AG08395 (cell line): Measurements from ENCODE around the gene PANX3.
"Not testable (repeated sequence)": the region's sequence is repeated elsewhere in the genome, so short reads cannot be mapped to it uniquely, and the experiment has no call there.

Experiments
- DNase-seq: peaks from one replicate; pipeline ENCODE4 v3.0.0; 2012; ENCODE audit warnings: mixed read lengths, low spot score

Gene PANX3, protein sequence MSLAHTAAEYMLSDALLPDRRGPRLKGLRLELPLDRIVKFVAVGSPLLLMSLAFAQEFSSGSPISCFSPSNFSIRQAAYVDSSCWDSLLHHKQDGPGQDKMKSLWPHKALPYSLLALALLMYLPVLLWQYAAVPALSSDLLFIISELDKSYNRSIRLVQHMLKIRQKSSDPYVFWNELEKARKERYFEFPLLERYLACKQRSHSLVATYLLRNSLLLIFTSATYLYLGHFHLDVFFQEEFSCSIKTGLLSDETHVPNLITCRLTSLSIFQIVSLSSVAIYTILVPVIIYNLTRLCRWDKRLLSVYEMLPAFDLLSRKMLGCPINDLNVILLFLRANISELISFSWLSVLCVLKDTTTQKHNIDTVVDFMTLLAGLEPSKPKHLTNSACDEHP

GRCh38 chr11:124611064-124611463 is at the start of gene PANX3:
Gene PANX3 (plus strand): TSS chr11:124611428. CDS start chr11:124611557, 129 bp downstream.
- DNase-seq: no peak

DNA sequence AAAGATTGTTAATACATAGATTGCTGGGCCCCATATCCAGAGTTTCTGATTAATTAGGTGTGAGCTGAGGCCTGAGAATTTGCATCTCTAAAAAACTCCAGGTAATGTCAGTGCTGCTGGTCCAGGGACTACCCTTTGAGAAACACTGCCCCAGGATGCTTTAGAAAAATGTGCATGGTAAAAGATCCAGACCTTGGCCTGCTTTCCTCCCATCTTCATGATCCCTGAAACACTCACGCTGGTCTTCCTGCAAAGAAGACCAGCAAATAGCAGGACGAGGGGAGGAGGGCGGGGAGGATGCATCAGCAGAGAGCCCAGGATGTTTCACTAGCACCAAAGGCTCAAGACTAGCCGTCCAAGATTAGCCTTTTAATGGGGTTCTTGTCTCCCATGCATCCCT is 41.5 kb upstream of the PANX3 start, which contains the start of gene OR8A1:
Gene OR8A1, plus strand, starts transcription at position 301 of the 400 bp plus-strand sequence. CDS start 123 bp downstream, outside the sequence.
- DNase-seq: no peak

DNA sequence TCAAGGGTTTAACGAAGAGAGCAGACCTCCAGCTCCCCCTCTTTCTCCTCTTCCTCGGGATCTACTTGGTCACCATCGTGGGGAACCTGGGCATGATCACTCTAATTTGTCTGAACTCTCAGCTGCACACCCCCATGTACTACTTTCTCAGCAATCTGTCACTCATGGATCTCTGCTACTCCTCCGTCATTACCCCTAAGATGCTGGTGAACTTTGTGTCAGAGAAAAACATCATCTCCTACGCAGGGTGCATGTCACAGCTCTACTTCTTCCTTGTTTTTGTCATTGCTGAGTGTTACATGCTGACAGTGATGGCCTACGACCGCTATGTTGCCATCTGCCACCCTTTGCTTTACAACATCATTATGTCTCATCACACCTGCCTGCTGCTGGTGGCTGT is 41.1 kb upstream of the PANX3 start:
- no peak for DNase-seq

- DNase-seq: no peak
These were observed 33.4 kb upstream of the PANX3 start for GRCh38 chr11:124577716-124578427.

DNA sequence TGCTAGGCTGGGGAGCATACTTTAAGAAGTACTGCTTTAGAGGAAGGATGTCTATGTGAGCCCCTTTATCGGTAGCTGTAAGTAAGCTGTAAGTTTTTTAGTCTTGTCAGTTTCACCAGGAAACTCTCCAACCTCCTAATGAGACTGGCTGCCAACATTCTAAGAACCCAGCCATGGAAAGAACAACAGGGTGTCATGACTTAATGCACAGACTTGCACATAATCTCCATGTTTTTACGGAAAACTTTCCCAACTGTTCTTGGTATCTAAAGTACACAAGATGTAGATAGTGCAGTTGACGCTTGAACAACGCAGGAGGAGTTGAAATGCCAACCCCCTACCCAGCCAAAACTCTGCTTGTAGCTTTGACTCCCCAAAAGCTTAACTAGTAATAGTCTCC is 32.5 kb upstream of the PANX3 start:
- no peak for DNase-seq

GRCh38 chr11:124581817-124582216 is 29.4 kb upstream of the PANX3 start:
- DNase-seq: no peak

DNA sequence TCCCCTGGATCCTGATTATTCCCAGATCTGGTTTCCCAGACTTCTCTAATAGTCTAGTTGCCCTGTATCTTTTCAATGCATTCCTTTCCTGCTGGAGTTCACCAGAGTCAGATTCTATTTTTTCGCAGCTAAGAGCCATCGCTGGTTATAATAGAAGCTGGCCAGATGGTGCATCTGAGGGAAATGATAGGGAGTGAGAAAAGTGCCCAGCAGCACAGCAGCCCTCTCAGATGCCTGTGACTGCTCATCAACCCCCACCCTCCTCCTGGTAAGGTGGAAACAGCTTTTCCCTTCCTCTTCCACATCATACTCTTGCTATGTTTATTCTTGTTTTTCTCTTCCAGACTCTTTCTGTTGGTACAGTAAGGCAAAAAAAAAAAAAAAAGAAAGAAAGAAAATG is 28.7 kb upstream of the PANX3 start:
- DNase-seq: no peak

DNA sequence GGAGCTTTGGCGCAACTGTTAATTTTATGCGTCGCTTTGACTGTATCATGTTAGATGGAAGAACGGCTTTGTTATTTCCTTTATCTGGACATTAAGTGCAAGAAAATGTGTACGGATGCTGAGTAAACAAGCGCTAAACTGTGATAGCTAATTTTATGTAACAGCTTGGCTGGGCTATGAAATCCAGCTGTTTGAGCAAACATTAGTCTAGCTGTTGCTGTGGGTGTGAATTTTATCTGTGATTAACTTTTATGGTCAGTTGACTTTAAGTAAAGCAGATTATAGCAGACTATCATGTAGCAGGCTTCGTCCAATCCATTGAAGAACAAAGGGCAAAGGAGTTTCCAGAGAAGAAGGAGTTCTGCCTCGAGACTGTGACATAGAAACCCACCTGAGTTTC is 27.4 kb upstream of the PANX3 start:
- DNase-seq: no peak

DNA sequence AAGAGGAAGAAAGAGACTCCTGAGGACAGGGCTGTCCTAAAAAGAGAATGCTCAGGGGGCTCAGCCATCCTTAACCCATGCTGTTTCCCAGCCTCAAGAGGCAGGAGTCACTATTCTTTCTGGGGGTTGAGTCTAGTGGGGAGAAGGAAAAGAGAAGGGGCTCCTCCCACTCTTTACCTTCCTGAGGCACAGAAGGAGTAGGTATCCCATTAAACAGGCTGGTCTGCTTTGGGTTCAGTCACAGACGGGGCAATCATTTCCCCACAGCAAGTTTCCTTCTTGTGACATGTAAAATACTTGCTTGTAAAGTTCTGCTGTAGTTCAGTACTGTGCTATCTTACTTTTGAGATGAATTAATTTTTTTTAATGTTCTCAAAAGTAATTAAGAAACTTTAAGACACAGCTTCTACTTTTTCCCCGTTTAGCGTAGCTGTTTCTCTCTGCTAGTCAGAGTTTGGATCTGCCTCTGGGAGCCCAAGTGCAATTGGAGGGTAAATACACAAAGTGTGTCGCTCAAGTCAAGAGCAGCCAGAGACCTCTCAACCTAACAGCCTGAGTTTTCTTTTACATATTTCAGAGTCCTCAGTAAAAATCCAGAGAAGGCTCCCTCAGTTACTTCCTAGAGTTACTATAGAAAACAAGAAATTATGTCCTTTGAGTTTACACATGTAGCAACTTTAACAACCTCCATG is 26.4 kb upstream of the PANX3 start:
- DNase-seq: no peak

DNA sequence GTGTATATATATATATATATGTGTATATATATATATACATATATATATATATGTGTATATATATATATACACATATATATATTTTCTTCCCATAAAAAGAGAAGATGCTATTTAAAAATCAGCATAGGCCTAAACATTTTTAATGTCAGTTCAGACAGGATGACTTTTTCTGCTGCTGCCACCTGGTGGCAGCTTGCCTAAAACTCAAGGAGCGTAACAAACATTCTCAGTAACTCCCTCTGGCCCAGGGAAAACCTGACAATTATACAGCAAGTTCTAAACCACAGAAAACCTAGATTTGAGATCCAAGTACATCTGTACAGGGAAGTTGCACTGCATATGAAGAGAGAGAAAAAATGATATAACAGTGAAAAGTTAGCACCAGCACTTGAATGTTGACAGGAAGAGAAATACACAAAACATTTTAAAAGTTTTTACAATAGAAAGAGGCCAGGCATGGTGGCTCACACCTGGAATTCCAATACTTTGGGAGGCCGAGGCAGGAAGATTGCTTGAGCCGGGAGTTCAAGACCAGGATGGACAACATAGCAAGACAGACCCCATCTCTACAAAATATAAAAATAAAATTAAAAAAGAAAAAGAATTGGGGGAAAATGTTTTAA is 24.9 kb upstream of the PANX3 start:
- peak; percentile 48 for DNase-seq

DNA sequence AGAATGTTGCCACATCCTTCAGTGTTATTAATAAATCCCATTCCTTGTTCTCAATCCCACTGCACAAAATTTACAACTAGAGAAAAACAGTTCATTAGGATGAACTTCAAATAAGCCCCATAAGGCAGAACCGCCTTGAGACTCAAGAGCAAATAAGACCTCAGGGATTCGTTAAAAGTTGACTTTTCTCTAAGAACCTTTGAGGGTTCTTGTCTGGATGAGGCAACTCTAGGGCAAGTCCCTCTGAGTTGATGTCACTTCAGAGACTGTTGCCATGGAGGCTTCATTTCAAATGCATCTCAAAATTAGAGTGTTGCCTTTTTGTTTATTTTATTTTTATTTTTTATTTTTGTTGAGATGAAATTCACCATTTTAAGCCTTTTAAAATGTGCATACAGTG is 19.8 kb upstream of the PANX3 start:
- no peak for DNase-seq

GRCh38 chr11:124592627-124593026 is 18.6 kb upstream of the PANX3 start:
- no peak for DNase-seq

DNA sequence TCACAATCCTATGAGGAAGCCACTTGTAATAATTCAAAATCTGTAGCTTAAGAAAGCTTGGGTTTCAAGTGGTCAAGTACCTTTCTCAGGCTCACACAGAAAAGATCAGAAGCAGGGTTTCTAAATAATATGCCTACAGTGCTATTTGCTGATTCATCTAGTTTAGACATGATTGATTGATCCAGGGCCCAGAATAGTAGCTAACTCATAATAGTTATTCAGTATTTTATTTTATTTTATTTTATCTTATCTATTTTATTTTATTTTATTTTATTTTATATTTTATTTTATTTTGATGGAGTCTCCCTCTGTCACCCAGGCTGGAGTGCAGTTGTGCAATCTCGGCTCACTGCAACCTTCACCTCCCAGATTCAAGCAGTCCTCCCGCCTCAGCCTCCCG is 15.9 kb upstream of the PANX3 start:
- no peak for DNase-seq

DNA sequence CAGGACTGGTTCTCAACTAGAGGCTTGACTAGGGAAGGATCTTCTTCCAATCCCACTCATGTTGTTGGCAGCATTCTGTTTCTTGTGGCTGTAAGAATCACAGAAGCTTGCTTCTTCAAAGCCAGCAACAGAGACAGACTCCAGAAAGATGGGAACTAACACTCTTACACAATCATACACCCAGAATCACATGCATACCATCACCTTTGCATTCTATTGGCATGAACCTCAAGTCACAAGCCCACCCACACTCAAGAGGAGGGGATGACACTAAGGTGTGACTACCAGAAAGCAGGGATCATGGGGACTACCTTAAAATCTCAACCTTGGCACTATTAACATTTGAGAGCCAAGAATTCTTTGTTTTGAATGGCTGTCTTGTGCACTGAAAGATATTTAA is 13.6 kb upstream of the PANX3 start:
- DNase-seq: no peak

DNA sequence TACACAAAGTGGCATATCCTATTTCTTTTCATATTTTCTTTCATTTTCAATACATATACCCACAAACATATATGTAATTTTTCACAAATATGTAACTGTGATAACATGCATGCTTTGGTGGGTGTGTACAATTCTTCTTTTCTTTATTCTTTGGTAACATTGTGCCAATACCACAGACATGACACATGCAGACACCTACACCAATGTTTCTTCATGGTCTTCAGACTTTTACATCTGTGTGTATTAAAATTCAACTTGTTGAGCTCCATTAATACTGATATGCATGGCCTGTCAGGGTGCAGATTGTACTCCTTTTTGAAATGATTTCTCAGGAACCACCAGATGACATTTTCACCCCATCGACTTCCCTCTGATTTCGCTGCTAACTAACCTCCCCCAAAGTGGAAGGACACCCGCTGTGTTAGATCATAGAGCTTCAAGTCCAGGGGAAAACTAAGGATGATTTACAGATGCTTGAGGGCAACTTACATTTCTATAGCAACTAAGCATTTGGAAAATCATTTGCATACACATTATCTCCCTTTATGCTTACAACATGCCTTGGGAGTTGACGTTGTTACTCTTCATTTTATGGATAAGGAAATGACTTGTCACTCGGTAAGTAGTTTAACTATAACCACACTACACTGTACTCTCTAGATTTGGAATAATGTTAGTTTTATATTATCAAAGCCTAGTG is 10.5 kb upstream of the PANX3 start:
- no peak for DNase-seq

DNA sequence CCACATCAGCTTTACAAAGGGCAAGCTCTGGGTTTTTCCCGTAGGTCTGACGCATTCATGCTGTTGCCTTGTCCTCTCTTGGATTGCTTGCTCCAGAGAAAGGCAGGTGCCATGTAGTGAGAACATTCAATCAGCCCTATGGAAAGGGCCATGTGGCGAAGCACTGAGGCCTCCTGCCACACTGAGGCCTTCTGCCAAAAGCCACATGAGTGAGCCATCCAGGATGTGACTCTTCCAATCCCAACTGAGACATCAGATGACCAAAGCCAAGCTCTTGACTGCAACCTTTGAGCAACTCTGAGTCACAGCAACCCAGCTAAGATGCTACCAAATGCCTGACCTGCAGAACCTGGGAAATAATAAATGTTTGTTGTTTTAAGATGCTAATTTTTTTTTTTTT is 9.0 kb upstream of the PANX3 start:
- DNase-seq: peak; percentile 59

DNA sequence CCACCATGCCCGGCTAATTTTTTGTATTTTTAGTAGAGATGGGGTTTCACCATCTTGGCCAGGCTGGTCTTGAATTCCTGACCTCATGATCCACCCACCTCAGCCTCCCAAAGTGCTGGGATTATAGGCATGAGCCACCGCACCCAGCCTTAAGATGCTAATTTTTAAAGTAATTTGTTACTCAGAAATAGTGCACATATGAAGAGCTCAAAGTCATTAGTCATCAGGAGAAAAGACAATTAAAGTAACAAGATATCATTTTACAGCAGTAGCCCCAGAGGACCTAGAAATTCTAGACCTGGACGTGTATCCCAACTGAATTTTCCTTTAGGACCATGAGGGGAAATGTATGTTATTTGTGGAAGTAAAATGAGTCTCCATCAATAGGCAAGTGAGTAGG is 8.5 kb upstream of the PANX3 start:
- not testable (repeated sequence) for DNase-seq

DNA sequence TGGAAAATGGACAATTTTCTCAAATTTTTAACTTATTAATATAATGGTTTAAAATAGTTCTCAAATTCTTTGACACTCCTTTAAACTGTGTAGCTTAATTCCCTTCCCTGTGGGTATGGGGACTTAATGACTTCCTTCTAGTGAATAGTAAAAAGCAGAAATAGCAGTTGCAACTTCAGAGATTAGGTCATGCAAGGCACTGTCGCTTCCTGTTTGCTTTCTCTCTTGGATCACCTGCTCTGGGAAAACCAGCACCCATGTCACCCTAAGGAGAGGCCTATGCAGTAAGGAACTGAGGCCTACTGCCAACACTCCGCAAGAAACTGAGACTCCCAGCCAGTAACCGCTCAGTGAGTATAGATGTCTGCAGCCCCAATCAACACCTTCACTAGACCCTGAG is 5.5 kb upstream of the PANX3 start:
- no peak for DNase-seq

DNA sequence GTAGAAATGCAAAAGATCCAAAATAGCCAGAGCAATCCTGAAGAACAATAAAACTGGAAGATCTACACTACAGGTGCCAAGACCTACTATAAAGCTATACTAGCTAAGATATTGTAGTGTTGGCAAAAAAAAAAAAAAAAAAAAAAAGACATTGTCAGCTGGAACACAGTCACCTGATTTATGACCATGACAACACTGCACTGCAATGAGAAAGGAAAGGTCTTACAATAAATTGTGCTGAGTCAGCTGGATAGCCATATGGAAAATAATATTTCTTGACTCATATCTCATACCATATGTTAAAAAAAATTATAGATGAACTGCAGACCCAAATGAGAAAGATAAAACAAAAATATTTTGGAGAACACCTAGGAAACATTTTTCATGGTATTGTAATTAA is 3.1 kb upstream of the PANX3 start:
- DNase-seq: no peak

DNA sequence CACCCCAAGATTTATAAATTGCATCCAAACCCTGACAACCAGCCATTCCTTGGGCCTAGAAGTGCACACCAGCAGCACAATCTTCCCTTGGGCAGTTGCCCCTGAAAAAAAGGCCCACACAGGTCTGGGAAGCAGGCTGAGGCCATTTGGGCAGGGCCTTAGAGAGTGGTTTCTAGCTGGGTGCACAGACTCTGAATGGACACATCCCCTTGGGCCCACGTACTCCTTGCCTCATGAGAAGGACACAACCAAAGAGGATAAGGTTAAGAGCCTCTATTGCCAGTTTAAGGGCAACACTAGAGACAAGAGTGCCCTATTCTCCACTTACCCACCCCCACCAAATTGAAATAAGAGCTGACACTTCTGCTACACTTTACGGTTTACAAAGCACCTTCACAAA is 933 bp upstream of the PANX3 start:
- no peak for DNase-seq

DNA sequence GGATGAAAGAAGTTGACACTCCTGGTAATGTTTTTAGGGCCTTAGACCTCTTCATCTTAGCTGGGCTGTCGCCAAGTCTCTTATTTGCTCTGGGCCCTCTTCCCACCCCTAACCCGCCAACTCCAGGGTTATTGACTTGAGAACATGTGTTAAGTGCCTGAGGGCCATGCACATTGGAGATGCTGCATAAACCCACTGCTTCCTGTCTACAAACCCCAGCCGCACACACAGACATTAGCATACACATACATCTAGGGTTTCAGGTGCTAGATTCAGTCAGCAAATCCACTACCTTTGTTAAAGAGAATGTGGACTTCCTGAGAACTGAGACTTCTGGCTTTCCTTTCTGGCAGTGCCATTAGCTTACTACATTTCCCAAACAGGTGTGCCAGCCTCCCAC is 817 bp downstream of the PANX3 start:
- no peak for DNase-seq
